ENCODE results near the gene NUDT10. TPM values are rescaled to one million over a fixed set of nuclear protein-coding genes. Genes with fewer than 3 reads are reported as not detected.
A peak's percentile ranks its signal among the peaks of the same experiment; 100 is the strongest.

NUDT10 gene
- total and polyA plus RNA-seq, 2 experiments from 2014 or later: 0.43 to 1.9 TPM

DNA sequence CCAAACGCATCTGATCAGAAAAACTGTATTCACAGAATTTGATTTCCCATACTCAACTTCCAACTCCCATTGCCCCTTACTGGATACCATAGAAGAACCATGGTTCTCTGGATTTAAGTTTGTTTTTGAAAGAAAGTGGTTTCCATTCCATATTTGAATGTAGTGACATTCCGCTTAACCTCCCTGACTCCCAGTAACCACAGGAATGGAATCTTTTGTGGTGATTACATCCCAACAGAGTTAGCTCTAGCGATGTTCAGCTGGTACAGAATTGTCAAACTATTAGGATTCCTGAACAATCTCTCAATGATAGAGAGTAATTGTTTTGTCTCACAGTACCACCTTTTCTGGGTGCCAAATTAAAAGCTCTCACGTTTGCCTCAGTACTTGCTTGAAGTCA is 1.7 kb downstream of the NUDT10 start:
- H3K4me1 ChIP-seq (ENCODE audit: insufficient read depth): no peaks in the 10 kb centered on the region
- DNase-seq: no peak
- no peak overlapping the region for H3K4me2 ChIP-seq (ENCODE audit: unreplicated experiment)
- H3K36me3 ChIP-seq (ENCODE audit: low read depth): no peaks in the 10 kb centered on the region
- 66 to 72% methylated on average over 4 of the region's 4 CpGs for WGBS, 2 experiments (ENCODE audit: low coverage in 1 of 2, low lambda C conversion rate in 2 of 2, missing lambda C conversion rate in 2 of 2)
- H3K79me2 ChIP-seq (ENCODE audit: insufficient read depth): no peaks in the 10 kb centered on the region
- H3K27ac ChIP-seq: no peak overlapping the region
- no peak overlapping the region for H3K4me3 ChIP-seq
- H3K9me2 ChIP-seq (ENCODE audit: insufficient read depth): no peaks in the 10 kb centered on the region
- no peaks in the 10 kb centered on the region for H3K27me3 ChIP-seq (replicated peaks; ENCODE audit: insufficient read depth)
- H4K20me1 ChIP-seq (ENCODE audit: insufficient read depth): no peaks in the 10 kb centered on the region
- TF ChIP-seq EZH2 (IDR thresholded peaks at IDR 0.05; ENCODE audit: insufficient read depth, poor library complexity, severe bottlenecking) (no peak), EZH2phosphoT487 (IDR thresholded peaks at IDR 0.05; ENCODE audit: insufficient read depth, low read depth) (no peak)
- H2AFZ ChIP-seq: no peak overlapping the region
- H3K9me3 ChIP-seq (ENCODE audit: low read depth): no peaks in the 10 kb centered on the region
- in situ Hi-C loops (cut with MboI): no loop called here
- H3F3A ChIP-seq (ENCODE audit: insufficient read depth): no peaks in the 10 kb centered on the region
- no peak overlapping the region for H3K9ac ChIP-seq

DNA sequence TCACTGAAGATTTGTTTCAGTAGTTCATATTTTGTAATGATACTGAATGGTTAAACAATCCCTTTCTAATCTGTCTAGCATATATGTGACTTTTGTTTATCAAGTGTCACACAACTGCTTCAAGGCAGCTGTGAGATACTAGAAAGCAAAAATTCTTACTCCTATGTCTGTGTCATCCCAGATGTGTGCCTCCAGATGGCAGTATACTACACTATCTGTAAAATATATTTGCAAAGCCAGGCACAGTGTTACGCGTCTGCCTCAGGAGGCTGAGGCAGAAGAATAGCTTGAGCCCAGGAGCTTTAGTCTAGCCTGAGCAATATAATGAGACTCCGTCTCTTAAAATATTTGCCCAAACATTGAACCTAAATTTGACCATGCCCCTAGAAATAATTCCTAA is 4.0 kb downstream of the NUDT10 start:
- no peaks in the 10 kb centered on the region for H3K36me3 ChIP-seq (ENCODE audit: low read depth)
- in situ Hi-C loops (cut with MboI): no loop called here
- H3K4me3 ChIP-seq: no peak overlapping the region
- H3K9ac ChIP-seq: no peak overlapping the region
- H3K79me2 ChIP-seq (ENCODE audit: insufficient read depth): no peaks in the 10 kb centered on the region
- peak; percentile 62 for DNase-seq
- 2 to 10% methylated on average over 3 of the region's 3 CpGs for WGBS, 2 experiments (ENCODE audit: low coverage in 1 of 2, low lambda C conversion rate in 2 of 2, missing lambda C conversion rate in 2 of 2)
- no peak overlapping the region for H3K4me2 ChIP-seq (ENCODE audit: unreplicated experiment)
- no peaks in the 10 kb centered on the region for H4K20me1 ChIP-seq (ENCODE audit: insufficient read depth)
- TF ChIP-seq EZH2 (IDR thresholded peaks at IDR 0.05; ENCODE audit: insufficient read depth, poor library complexity, severe bottlenecking) (no peak), EZH2phosphoT487 (IDR thresholded peaks at IDR 0.05; ENCODE audit: insufficient read depth, low read depth) (no peak)
- H2AFZ ChIP-seq: no peak overlapping the region
- no peaks in the 10 kb centered on the region for H3F3A ChIP-seq (ENCODE audit: insufficient read depth)
- H3K4me1 ChIP-seq (ENCODE audit: insufficient read depth): no peaks in the 10 kb centered on the region
- no peaks in the 10 kb centered on the region for H3K9me2 ChIP-seq (ENCODE audit: insufficient read depth)
- no peaks in the 10 kb centered on the region for H3K27me3 ChIP-seq (replicated peaks; ENCODE audit: insufficient read depth)
- H3K27ac ChIP-seq: no peak overlapping the region
- no peaks in the 10 kb centered on the region for H3K9me3 ChIP-seq (ENCODE audit: low read depth)

DNA sequence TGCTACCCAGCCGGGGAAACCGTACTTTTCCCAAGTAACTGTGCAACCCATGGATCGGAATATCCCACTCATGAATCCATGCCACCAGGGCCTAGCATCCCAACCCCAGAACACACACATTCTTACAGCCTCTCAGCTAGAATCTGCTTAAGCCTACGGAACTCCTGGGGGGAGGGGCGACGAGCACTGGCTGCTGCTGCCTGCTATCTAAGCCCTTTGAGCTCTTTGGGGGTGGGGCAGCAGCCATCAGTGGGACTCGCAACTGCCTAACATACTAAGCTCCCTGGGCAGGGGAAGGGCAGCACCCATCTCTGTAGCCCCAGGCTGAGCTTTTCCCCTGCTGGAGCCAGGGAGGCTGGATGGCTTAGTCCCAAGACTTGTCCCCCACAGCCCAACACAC is 28.6 kb downstream of the NUDT10 start:
- H3K4me2 ChIP-seq (ENCODE audit: unreplicated experiment): no peak overlapping the region
- in situ Hi-C loops (cut with MboI): no loop called here
- no peak overlapping the region for H3K9ac ChIP-seq
- no peak overlapping the region for H2AFZ ChIP-seq
- no peaks in the 10 kb centered on the region for H3K36me3 ChIP-seq (ENCODE audit: low read depth)
- TF ChIP-seq EZH2 (IDR thresholded peaks at IDR 0.05; ENCODE audit: insufficient read depth, poor library complexity, severe bottlenecking) (no peak), EZH2phosphoT487 (IDR thresholded peaks at IDR 0.05; ENCODE audit: insufficient read depth, low read depth) (no peak)
- no peaks in the 10 kb centered on the region for H3K9me2 ChIP-seq (ENCODE audit: insufficient read depth)
- H3F3A ChIP-seq (ENCODE audit: insufficient read depth): no peaks in the 10 kb centered on the region
- no peaks in the 10 kb centered on the region for H3K27me3 ChIP-seq (replicated peaks; ENCODE audit: insufficient read depth)
- H3K4me1 ChIP-seq (ENCODE audit: insufficient read depth): no peaks in the 10 kb centered on the region
- no peaks in the 10 kb centered on the region for H3K9me3 ChIP-seq (ENCODE audit: low read depth)
- no peak overlapping the region for H3K4me3 ChIP-seq
- no peaks in the 10 kb centered on the region for H4K20me1 ChIP-seq (ENCODE audit: insufficient read depth)
- DNase-seq: no peak
- H3K79me2 ChIP-seq (ENCODE audit: insufficient read depth): no peaks in the 10 kb centered on the region
- H3K27ac ChIP-seq: no peak overlapping the region
- WGBS, 2 experiments (ENCODE audit: low coverage in 1 of 2, low lambda C conversion rate in 2 of 2, missing lambda C conversion rate in 2 of 2): 43 to 44% methylated on average over 3 to 5 of the region's 7 CpGs

DNA sequence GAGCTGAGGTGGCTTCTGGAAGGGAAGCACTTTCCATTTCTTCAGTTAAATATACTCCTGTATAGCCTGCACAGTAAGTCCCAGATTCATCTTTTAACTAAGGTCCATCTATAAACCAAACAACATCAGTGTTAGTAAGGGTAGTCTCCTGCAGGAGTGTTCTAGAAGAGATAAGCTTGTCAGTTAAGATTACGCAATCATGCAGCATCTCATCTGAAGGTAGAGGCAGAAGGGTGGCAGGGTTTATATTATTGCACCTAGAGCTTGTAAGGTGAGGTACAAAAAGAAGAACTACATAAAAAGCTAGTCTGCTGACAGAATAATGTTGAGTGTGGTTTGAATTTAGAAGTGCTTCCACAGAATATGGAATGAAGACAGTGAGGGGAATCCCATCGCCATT is 44.0 kb downstream of the NUDT10 start:
- H3K9me3 ChIP-seq (ENCODE audit: low read depth): no peaks in the 10 kb centered on the region
- no peak overlapping the region for H3K27ac ChIP-seq
- H2AFZ ChIP-seq: no peak overlapping the region
- H3K4me3 ChIP-seq: no peak overlapping the region
- no peaks in the 10 kb centered on the region for H4K20me1 ChIP-seq (ENCODE audit: insufficient read depth)
- in situ Hi-C loops (cut with MboI): no loop called here
- no peak overlapping the region for H3K9ac ChIP-seq
- no peak for DNase-seq
- H3K27me3 ChIP-seq (replicated peaks; ENCODE audit: insufficient read depth): no peaks in the 10 kb centered on the region
- no peaks in the 10 kb centered on the region for H3F3A ChIP-seq (ENCODE audit: insufficient read depth)
- H3K4me2 ChIP-seq (ENCODE audit: unreplicated experiment): no peak overlapping the region
- H3K36me3 ChIP-seq (ENCODE audit: low read depth): no peaks in the 10 kb centered on the region
- 0 to 6% methylated on average over 2 of the region's 2 CpGs for WGBS, 2 experiments (ENCODE audit: low coverage in 1 of 2, low lambda C conversion rate in 2 of 2, missing lambda C conversion rate in 2 of 2)
- no peaks in the 10 kb centered on the region for H3K4me1 ChIP-seq (ENCODE audit: insufficient read depth)
- no peaks in the 10 kb centered on the region for H3K79me2 ChIP-seq (ENCODE audit: insufficient read depth)
- no peak for TF ChIP-seq EZH2 (IDR thresholded peaks at IDR 0.05; ENCODE audit: insufficient read depth, poor library complexity, severe bottlenecking)
- TF ChIP-seq EZH2phosphoT487 (IDR thresholded peaks at IDR 0.05; ENCODE audit: insufficient read depth, low read depth): no peak
- no peaks in the 10 kb centered on the region for H3K9me2 ChIP-seq (ENCODE audit: insufficient read depth)

Other genes starting within 250 kb of the NUDT10 start
- gene NUDT11, start 163.8 kb downstream of the NUDT10 start, total RNA-seq (2014; rRNA removed; shearing (Covaris generic)): 12.0 and 12.4 TPM in 2 replicates
- gene NUDT11, start 163.8 kb downstream of the NUDT10 start, polyA plus RNA-seq (2016; fragmentation: Nextera tagmentation; extraction: Ambion mirVana): 8.1 and 8.2 TPM in 2 replicates